Hepatocyte (in vitro differentiated cells): ENCODE measurements around the gene GPRIN1.

Experiments
- CTCF ChIP-seq: fragments of 200-600 bp; sonication (generic); IDR thresholded peaks from 2 replicates; pipeline ENCODE4 v1.5.1; 2016; ENCODE audit warnings: antibody characterized with exemption, mild to moderate bottlenecking; ENCODE audit not compliant: poor library complexity
- EZH2 ChIP-seq: fragments of 200-600 bp; sonication (generic); IDR thresholded peaks from 2 replicates; pipeline ENCODE4 v1.6.1; 2016; ENCODE audit warnings: antibody characterized with exemption, mild to moderate bottlenecking, borderline replicate concordance
- EZH2phosphoT487 ChIP-seq: fragments of 200-600 bp; sonication (generic); IDR thresholded peaks from one replicate; pipeline ENCODE4 v1.6.1; 2018; ENCODE audit warnings: antibody characterized with exemption, mild to moderate bottlenecking, low read depth, moderate library complexity; ENCODE audit not compliant: unreplicated experiment, severe bottlenecking

GRCh38 chr5:176614805-176615478 lies 5.0 kb upstream of the GPRIN1 start:
- TF ChIP-seq CTCF (no peak), EZH2 (no peak), EZH2phosphoT487 (no peak)
